GM10266 (cell line): ENCODE data around the gene LPCAT2.

Experiments
- DNase-seq: peaks from one replicate; pipeline ENCODE4 v3.0.0; 2012; ENCODE audit errors: extremely low spot score
- CTCF ChIP-seq: IDR thresholded peaks from 2 replicates; pipeline ENCODE4 v1.5.1; 2012; ENCODE audit warnings: mild to moderate bottlenecking, low read depth; ENCODE audit not compliant: control insufficient read depth, insufficient read depth; ENCODE audit errors: missing control alignments

LPCAT2 gene

GRCh38 chr16:55539049-55539448 lies 30.2 kb downstream of the LPCAT2 start:
- DNase-seq: no peak
- no peak for TF ChIP-seq CTCF

GRCh38 chr16:55539488-55539887 lies 30.6 kb downstream of the LPCAT2 start:
- no peak for TF ChIP-seq CTCF
- DNase-seq: no peak

GRCh38 chr16:55540221-55540620 lies 31.3 kb downstream of the LPCAT2 start:
- DNase-seq: no peak
- no peak for TF ChIP-seq CTCF

GRCh38 chr16:55542459-55543082 lies 33.7 kb downstream of the LPCAT2 start:
- no peak for TF ChIP-seq CTCF
- no peak for DNase-seq

- DNase-seq: no peak
- no peak for TF ChIP-seq CTCF
Observed at GRCh38 chr16:55543472-55543871, 34.6 kb downstream of the LPCAT2 start.

- TF ChIP-seq CTCF: no peak
- DNase-seq: no peak
Observed at GRCh38 chr16:55552621-55553020, 43.7 kb downstream of the LPCAT2 start.

GRCh38 chr16:55555436-55555835 lies 46.6 kb downstream of the LPCAT2 start:
- DNase-seq: no peak
- no peak for TF ChIP-seq CTCF
